ENCODE results near the gene AFMID. TPM values are rescaled to one million over a fixed set of nuclear protein-coding genes. Genes with fewer than 3 reads are reported as not detected.

Gene AFMID
- total RNA-seq, 1 experiment from 2014 or later, result 65.0 TPM

DNA sequence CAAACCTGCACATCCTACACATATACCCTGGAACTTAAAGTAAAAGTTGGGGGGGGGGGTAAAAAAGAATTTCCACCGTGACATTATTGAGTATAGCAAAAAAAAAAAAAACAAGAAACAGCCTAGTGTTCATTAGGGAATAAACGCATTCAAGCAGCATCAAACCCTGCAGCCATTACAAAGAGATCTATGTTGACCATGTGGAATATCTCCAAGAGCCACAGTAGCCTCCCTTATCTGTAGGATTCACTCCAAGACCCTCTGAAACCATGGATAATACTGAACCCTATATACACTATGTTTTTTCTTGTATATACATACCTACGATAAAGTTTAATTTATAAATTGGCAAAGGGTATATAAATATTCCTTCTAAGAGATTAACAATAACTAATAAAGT, 21.3 kb downstream of the AFMID start:
- Histone ChIP-seq H3K27ac (ENCODE audit: low read depth, low read length, poor library complexity, severe bottlenecking) (no peak overlapping the region), H3K4me1 (ENCODE audit: insufficient read depth, low read length, poor library complexity, severe bottlenecking) (no peaks in the 10 kb centered on the region), H3K36me3 (ENCODE audit: insufficient read depth, low read length, poor library complexity, severe bottlenecking) (peaks cover 10% of the 10 kb centered on the region), H3K9me3 (ENCODE audit: low read depth, low read length, poor library complexity, severe bottlenecking) (no peaks in the 10 kb centered on the region), H3K27me3 (replicated peaks; ENCODE audit: insufficient read depth, low read depth, low read length, poor library complexity) (no peaks in the 10 kb centered on the region), H3K4me3 (ENCODE audit: low read depth, low read length, poor library complexity, severe bottlenecking) (no peak overlapping the region)
- intact Hi-C loops (cut with micrococcal nuclease; ENCODE audit: unreplicated experiment), result no loop called here
- CTCF ChIA-PET, result no interaction called here
- no peak for DNase-seq (ENCODE audit: low spot score)
- BruUV-seq (replicated peaks), result no TSS peak
- POLR2A ChIA-PET (ENCODE audit: low non-redundant PET), result no interaction called here
- TF ChIP-seq CTCF (conservative IDR thresholded peaks at IDR 0.05; ENCODE audit: low read depth, low read length) (no peak), EZH2 (IDR thresholded peaks at IDR 0.05; ENCODE audit: borderline replicate concordance, low read depth, low read length, poor library complexity, severe bottlenecking) (no peak)

DNA sequence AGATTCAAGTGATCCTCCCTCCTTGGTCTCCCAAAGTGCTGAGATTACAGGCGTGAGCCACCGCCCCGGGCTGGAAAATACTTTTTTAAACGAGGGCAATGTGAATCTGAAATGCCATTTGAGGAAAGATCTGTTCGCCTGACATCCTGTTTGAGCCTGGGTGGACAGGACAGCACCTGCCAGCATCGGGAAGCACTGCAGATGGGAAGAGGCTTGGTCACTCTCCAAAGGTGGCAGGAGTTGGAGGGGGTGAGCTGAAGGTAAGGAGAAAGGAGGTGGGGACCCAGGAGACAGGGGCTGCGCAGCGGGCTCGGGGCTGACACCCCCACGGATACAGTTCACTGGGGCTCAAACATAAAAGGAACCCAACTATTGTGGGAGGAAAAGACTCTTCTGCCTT, 22.9 kb downstream of the AFMID start:
- TF ChIP-seq EZH2 (IDR thresholded peaks at IDR 0.05; ENCODE audit: borderline replicate concordance, low read depth, low read length, poor library complexity, severe bottlenecking) (no peak), CTCF (conservative IDR thresholded peaks at IDR 0.05; ENCODE audit: low read depth, low read length) (no peak)
- H3K36me3 ChIP-seq (ENCODE audit: insufficient read depth, low read length, poor library complexity, severe bottlenecking), result peaks cover 4% of the 10 kb centered on the region
- POLR2A ChIA-PET (ENCODE audit: low non-redundant PET), result no interaction called here
- DNase-seq (ENCODE audit: low spot score), result no peak
- H3K4me3 ChIP-seq (ENCODE audit: low read depth, low read length, poor library complexity, severe bottlenecking), result no peak overlapping the region
- H3K27me3 ChIP-seq (replicated peaks; ENCODE audit: insufficient read depth, low read depth, low read length, poor library complexity), result no peaks in the 10 kb centered on the region
- no peaks in the 10 kb centered on the region for H3K4me1 ChIP-seq (ENCODE audit: insufficient read depth, low read length, poor library complexity, severe bottlenecking)
- H3K27ac ChIP-seq (ENCODE audit: low read depth, low read length, poor library complexity, severe bottlenecking), result no peak overlapping the region
- no TSS peak for BruUV-seq (replicated peaks)
- H3K9me3 ChIP-seq (ENCODE audit: low read depth, low read length, poor library complexity, severe bottlenecking), result no peaks in the 10 kb centered on the region
- intact Hi-C loops (cut with micrococcal nuclease; ENCODE audit: unreplicated experiment), result no loop called here
- CTCF ChIA-PET, result no interaction called here

DNA sequence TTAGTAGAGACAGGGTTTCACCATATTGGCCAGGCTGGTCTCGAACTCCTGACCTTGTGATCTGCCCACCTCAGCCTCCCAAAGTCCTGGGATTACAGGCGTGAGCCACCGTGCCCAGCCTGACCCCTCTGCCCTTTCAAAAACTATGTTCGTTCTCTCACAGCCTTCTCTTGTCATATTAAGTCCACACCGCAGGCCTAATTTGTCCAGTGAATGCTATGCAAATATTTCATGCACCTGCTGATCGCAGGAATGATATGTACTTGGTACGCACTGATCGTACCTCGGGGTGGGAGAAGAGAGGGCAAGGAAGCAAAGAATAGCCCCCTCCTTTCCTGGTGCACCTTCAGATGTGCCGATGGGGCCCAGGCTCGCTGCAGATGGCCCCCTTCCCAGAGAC, 23.9 kb downstream of the AFMID start:
- Histone ChIP-seq H3K4me3 (ENCODE audit: low read depth, low read length, poor library complexity, severe bottlenecking) (no peak overlapping the region), H3K27ac (ENCODE audit: low read depth, low read length, poor library complexity, severe bottlenecking) (no peak overlapping the region), H3K4me1 (ENCODE audit: insufficient read depth, low read length, poor library complexity, severe bottlenecking) (peaks cover 4% of the 10 kb centered on the region), H3K27me3 (replicated peaks; ENCODE audit: insufficient read depth, low read depth, low read length, poor library complexity) (no peaks in the 10 kb centered on the region), H3K9me3 (ENCODE audit: low read depth, low read length, poor library complexity, severe bottlenecking) (no peaks in the 10 kb centered on the region), H3K36me3 (ENCODE audit: insufficient read depth, low read length, poor library complexity, severe bottlenecking) (peaks cover 4% of the 10 kb centered on the region)
- CTCF ChIA-PET, result no interaction called here
- no peak for DNase-seq (ENCODE audit: low spot score)
- intact Hi-C loops (cut with micrococcal nuclease; ENCODE audit: unreplicated experiment), result no loop called here
- POLR2A ChIA-PET (ENCODE audit: low non-redundant PET), result no interaction called here
- TF ChIP-seq CTCF (conservative IDR thresholded peaks at IDR 0.05; ENCODE audit: low read depth, low read length) (no peak), EZH2 (IDR thresholded peaks at IDR 0.05; ENCODE audit: borderline replicate concordance, low read depth, low read length, poor library complexity, severe bottlenecking) (no peak)
- no TSS peak for BruUV-seq (replicated peaks)
